WTC11 (cell line): ENCODE data around the gene SLC7A10. TPM values are rescaled to one million over a fixed set of nuclear protein-coding genes. Genes with fewer than 3 reads are reported as not detected.

Source experiments
- ATAC-seq: fragments of 200-7000 bp; cut with Tn5 transposase; 2 replicates; pipeline ENCODE4 v1.10.0; 2021; ENCODE audit warnings: mild to moderate bottlenecking, moderate library complexity
- CTCF ChIA-PET: fragments of 300-600 bp; sonication (Branson Sonifier 250); formaldehyde crosslinking; loops from one replicate; lab custom pipeline; 2021; ENCODE audit warnings: antibody characterized with exemption; lab: Charles Lee
- POLR2A ChIA-PET: fragments of 350-600 bp; sonication (Branson Sonifier 250); formaldehyde crosslinking; loops from one replicate; lab custom pipeline; 2021; ENCODE audit warnings: antibody characterized with exemption; lab: Charles Lee
- DNase-seq: peaks from one replicate; pipeline ENCODE4 v3.0.0; 2021; ENCODE audit warnings: low spot score
- H3K27ac Mint-ChIP-seq: 2 replicates; pipeline ENCODE4 v1.8.0; 2021; ENCODE audit warnings: mixed read lengths
- H3K27me3 Mint-ChIP-seq: 2 replicates; pipeline ENCODE4 v1.8.0; 2021; ENCODE audit warnings: low read depth, mild to moderate bottlenecking, moderate library complexity, mixed read lengths
- H3K36me3 Mint-ChIP-seq: 2 replicates; pipeline ENCODE4 v1.8.0; 2021; ENCODE audit warnings: mixed read lengths
- H3K4me1 Mint-ChIP-seq: 2 replicates; pipeline ENCODE4 v1.8.0; 2022; ENCODE audit warnings: mixed read lengths
- H3K4me3 Mint-ChIP-seq: 2 replicates; pipeline ENCODE4 v1.8.0; 2021; ENCODE audit warnings: mild to moderate bottlenecking, moderate library complexity, mixed read lengths
- H3K9me3 Mint-ChIP-seq: 2 replicates; pipeline ENCODE4 v1.8.0; 2021; ENCODE audit warnings: mixed read lengths
- GRHL2 ChIP-seq: fragments of 250-450 bp; sonication (Bioruptor Pico); IDR thresholded peaks from 2 replicates; pipeline ENCODE4 v1.8.0; 2022; ENCODE audit warnings: mild to moderate bottlenecking, moderate library complexity; ENCODE audit not compliant: insufficient replicate concordance, severe bottlenecking
- MYBL2 ChIP-seq: sonication (generic); formaldehyde crosslinking; IDR thresholded peaks from 2 replicates; pipeline ENCODE4 v1.8.1; 2023; ENCODE audit warnings: mild to moderate bottlenecking, moderate library complexity, missing genetic modification reagents
- NFYB ChIP-seq: sonication (generic); formaldehyde crosslinking; conservative IDR thresholded peaks from 2 replicates; pipeline ENCODE4 v1.8.0; 2022; ENCODE audit warnings: low read depth, missing genetic modification reagents
- NR2C2 ChIP-seq: sonication (generic); formaldehyde crosslinking; IDR thresholded peaks from 2 replicates; pipeline ENCODE4 v1.8.0; 2022; ENCODE audit warnings: mild to moderate bottlenecking, missing genetic modification reagents
- OVOL2 ChIP-seq: fragments of 250-450 bp; sonication (Bioruptor Pico); IDR thresholded peaks from 2 replicates; pipeline ENCODE4 v1.9.0; 2021; ENCODE audit warnings: mild to moderate bottlenecking, borderline replicate concordance
- RELA ChIP-seq: sonication (generic); formaldehyde crosslinking; IDR thresholded peaks from 2 replicates; pipeline ENCODE4 v1.8.1; 2022; ENCODE audit warnings: missing genetic modification reagents, mild to moderate bottlenecking, borderline replicate concordance
- SMAD4 ChIP-seq: sonication (generic); formaldehyde crosslinking; IDR thresholded peaks from 2 replicates; pipeline ENCODE4 v1.8.0; 2022; ENCODE audit warnings: mild to moderate bottlenecking, missing genetic modification reagents
- ZNF138 ChIP-seq: sonication (generic); formaldehyde crosslinking; conservative IDR thresholded peaks from 2 replicates; pipeline ENCODE4 v1.8.1; 2022; ENCODE audit warnings: mild to moderate bottlenecking, moderate library complexity, missing genetic modification reagents
- ZNF219 ChIP-seq: sonication (generic); formaldehyde crosslinking; IDR thresholded peaks from 2 replicates; pipeline ENCODE4 v1.8.0; 2023; ENCODE audit warnings: missing genetic modification reagents, mild to moderate bottlenecking, borderline replicate concordance
- ZNF396 ChIP-seq: fragments of 250-450 bp; sonication (Bioruptor Pico); IDR thresholded peaks from 2 replicates; pipeline ENCODE4 v1.8.0; 2021; ENCODE audit warnings: mild to moderate bottlenecking, moderate library complexity, borderline replicate concordance
- total RNA-seq: library from RNA; stranded (reverse); gene quantifications from 3 replicates; pipeline ENCODE4 v1.2.3, GENCODE V29; 2021
- TF ChIP-seq, protein P1 (sequence below): fragments of 250-450 bp; sonication (Bioruptor Pico); IDR thresholded peaks from 2 replicates; pipeline ENCODE4 v1.9.0; 2021; ENCODE audit warnings: moderate library complexity, mild to moderate bottlenecking, inconsistent platforms, borderline replicate concordance
- TF ChIP-seq, protein P2 (sequence below): sonication (generic); formaldehyde crosslinking; IDR thresholded peaks from 2 replicates; pipeline ENCODE4 v1.8.1; 2022; ENCODE audit warnings: low read depth, mild to moderate bottlenecking, moderate library complexity, missing genetic modification reagents, borderline replicate concordance
- TF ChIP-seq, protein P3 (sequence below): sonication (generic); formaldehyde crosslinking; IDR thresholded peaks from 2 replicates; pipeline ENCODE4 v1.8.0; 2023; ENCODE audit warnings: missing genetic modification reagents, mild to moderate bottlenecking, borderline replicate concordance
- TF ChIP-seq, protein P4 (sequence below): sonication (generic); formaldehyde crosslinking; IDR thresholded peaks from 2 replicates; pipeline ENCODE4 v1.8.1; 2022; ENCODE audit warnings: mild to moderate bottlenecking, moderate library complexity, missing genetic modification reagents
- TF ChIP-seq, protein P5 (sequence below): sonication (generic); formaldehyde crosslinking; IDR thresholded peaks from 2 replicates; pipeline ENCODE4 v1.8.1; 2023; ENCODE audit warnings: mild to moderate bottlenecking, missing genetic modification reagents, borderline replicate concordance
- TF ChIP-seq, protein P6 (sequence below): fragments of 250-450 bp; sonication (Bioruptor Pico); IDR thresholded peaks from 2 replicates; pipeline ENCODE4 v1.8.0; 2021; ENCODE audit warnings: mild to moderate bottlenecking

Gene SLC7A10
- total RNA-seq, 1 experiment from 2014 or later: 4.2 TPM

DNA sequence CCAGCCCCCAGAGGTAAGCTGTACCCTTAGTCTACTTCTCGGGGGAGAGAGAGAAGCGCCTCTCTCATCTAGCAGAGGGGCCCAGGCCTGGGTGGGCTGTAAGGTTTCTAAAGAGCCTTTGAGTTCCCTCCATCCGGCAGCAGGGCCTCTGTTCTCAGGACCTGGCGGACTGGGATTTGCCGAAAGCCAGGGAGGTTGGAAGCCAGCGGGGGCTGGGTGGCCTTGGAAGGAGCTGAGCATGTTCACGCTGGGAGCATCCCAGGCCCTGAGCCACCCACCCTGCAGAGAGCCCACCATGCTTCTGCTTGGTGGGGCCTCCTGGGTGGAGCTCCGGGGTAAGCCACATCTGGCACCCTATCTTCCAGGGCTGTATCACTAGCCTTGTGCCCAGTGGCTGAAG lies 7.8 kb downstream of the SLC7A10 start (continued):
- TF ChIP-seq, protein P1, sequence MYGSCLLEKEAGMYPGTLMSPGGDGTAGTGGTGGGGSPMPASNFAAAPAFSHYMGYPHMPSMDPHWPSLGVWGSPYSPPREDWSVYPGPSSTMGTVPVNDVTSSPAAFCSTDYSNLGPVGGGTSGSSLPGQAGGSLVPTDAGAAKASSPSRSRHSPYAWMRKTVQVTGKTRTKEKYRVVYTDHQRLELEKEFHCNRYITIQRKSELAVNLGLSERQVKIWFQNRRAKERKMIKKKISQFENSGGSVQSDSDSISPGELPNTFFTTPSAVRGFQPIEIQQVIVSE: no peak
- no peak for TF ChIP-seq ZNF219 (CRISPR knock-in tag)

DNA sequence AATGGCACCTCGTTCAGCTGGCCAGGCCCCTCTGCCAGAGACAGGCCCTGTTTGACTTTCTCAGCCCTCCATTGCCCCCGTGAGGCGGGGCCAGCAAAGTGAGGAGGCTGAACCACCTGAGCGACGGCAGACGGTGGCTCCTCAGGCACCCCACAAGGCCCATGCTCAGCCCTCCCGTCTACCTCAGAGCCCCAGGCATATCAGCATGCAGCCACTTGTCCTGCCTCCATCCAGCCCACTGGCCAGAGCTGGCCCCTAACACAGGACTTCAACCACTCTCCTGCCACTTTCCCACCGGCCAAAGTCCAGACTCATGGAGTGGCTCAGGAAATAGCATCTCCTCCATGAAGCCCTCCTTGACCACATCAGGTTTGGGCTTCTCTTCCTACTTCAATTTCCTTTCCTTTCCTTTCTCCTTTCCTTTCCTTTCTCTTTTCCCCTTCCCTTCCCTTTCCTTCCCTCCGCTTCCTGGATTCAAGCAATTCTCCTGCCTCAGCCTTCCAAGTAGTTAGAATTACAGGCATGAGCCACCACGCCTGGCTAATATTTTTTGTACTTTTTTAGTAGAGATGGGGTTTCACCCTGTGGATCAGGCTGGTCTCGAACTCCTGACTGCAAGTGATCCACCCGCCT lies 9.3 kb downstream of the SLC7A10 start:
- Mint-ChIP-seq H3K27ac (no peak overlapping the region), H3K27me3 (peaks cover 2% of the 10 kb centered on the region; the same call in 1 of the 2 replicates), H3K9me3 (no peaks in the 10 kb centered on the region), H3K4me1 (0 out of 2 replicates have a peak, but pooled peaks cover 6% of the 10 kb centered on the region), H3K36me3 (no peaks in the 10 kb centered on the region), H3K4me3 (no peak overlapping the region)
- DNase-seq (peak; percentile 53), ATAC-seq (peak; percentile 70)
- CTCF ChIA-PET: interaction anchor here (0.6 to 4.1 kb wide), 7 partner anchors 11 to 72 kb away, joined by 3 to 27 read pairs (median 5); partner anchors contain the start of gene SLC7A10
- TF ChIP-seq GRHL2 (CRISPR knock-in tag): no peak
- TF ChIP-seq, protein P2, sequence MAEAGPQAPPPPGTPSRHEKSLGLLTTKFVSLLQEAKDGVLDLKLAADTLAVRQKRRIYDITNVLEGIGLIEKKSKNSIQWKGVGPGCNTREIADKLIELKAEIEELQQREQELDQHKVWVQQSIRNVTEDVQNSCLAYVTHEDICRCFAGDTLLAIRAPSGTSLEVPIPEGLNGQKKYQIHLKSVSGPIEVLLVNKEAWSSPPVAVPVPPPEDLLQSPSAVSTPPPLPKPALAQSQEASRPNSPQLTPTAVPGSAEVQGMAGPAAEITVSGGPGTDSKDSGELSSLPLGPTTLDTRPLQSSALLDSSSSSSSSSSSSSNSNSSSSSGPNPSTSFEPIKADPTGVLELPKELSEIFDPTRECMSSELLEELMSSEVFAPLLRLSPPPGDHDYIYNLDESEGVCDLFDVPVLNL: no peak
- POLR2A ChIA-PET: no interaction called here

DNA sequence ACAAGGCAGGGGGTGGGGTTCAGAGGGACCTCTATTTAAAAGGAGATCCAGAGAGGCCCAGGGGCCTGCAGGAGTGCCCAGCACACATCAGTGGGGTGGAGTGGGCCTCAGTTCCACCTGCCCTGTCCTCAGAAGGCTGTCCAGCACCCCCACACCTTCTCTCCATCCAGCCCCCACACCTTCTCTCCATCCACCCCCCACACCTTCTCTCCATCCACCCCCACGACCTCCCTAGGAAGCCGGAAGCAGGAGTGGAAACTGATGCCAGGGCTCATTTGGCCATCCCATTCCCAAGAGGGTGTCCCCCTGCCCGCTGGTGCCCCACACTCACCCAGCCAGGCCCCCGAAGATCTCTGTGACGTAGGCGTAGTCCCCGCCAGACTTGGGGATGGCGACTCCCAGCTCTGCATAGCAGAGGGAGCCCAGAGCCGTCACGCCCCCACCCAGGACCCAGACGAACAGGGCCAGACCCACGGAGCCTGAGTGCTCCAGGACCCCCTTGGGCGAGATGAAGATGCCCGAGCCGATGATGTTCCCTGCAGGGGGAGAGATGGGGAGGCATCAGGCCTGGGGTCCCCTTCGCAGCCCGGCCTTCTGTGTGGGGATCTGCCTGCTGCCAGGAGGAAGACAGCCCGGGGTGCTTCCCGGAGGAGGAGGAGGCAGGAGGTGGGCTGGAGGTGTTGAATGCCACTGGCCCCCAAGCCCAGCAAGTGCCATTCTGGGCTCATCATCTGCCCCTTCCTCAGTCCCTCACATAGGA lies 10.0 kb downstream of the SLC7A10 start:
- DNase-seq: no peak
- 0 out of 2 replicates have a peak, but pooled peaks cover 6% of the 10 kb centered on the region for H3K4me1 Mint-ChIP-seq
- peaks cover 2% of the 10 kb centered on the region; the same call in 1 of the 2 replicates for H3K27me3 Mint-ChIP-seq
- H3K27ac Mint-ChIP-seq: no peak overlapping the region
- ATAC-seq: no peak
- no peaks in the 10 kb centered on the region for H3K36me3 Mint-ChIP-seq
- CTCF ChIA-PET: interaction anchor here (0.6 to 4.1 kb wide), 9 partner anchors 11 to 81 kb away, joined by 3 to 27 read pairs (median 5); partner anchors contain the start of gene SLC7A10
- no peak overlapping the region for H3K4me3 Mint-ChIP-seq
- POLR2A ChIA-PET: no interaction called here
- H3K9me3 Mint-ChIP-seq: no peaks in the 10 kb centered on the region
- TF ChIP-seq, protein P2: no peak
- TF ChIP-seq NFYB (no peak), ZNF138 (no peak), RELA (CRISPR knock-in tag) (no peak), ZNF396 (no peak), SMAD4 (CRISPR knock-in tag) (no peak), OVOL2 (CRISPR knock-in tag) (no peak), NR2C2 (no peak), MYBL2 (CRISPR knock-in tag) (no peak)
- TF ChIP-seq, protein P3, sequence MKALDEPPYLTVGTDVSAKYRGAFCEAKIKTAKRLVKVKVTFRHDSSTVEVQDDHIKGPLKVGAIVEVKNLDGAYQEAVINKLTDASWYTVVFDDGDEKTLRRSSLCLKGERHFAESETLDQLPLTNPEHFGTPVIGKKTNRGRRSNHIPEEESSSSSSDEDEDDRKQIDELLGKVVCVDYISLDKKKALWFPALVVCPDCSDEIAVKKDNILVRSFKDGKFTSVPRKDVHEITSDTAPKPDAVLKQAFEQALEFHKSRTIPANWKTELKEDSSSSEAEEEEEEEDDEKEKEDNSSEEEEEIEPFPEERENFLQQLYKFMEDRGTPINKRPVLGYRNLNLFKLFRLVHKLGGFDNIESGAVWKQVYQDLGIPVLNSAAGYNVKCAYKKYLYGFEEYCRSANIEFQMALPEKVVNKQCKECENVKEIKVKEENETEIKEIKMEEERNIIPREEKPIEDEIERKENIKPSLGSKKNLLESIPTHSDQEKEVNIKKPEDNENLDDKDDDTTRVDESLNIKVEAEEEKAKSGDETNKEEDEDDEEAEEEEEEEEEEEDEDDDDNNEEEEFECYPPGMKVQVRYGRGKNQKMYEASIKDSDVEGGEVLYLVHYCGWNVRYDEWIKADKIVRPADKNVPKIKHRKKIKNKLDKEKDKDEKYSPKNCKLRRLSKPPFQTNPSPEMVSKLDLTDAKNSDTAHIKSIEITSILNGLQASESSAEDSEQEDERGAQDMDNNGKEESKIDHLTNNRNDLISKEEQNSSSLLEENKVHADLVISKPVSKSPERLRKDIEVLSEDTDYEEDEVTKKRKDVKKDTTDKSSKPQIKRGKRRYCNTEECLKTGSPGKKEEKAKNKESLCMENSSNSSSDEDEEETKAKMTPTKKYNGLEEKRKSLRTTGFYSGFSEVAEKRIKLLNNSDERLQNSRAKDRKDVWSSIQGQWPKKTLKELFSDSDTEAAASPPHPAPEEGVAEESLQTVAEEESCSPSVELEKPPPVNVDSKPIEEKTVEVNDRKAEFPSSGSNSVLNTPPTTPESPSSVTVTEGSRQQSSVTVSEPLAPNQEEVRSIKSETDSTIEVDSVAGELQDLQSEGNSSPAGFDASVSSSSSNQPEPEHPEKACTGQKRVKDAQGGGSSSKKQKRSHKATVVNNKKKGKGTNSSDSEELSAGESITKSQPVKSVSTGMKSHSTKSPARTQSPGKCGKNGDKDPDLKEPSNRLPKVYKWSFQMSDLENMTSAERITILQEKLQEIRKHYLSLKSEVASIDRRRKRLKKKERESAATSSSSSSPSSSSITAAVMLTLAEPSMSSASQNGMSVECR (CRISPR knock-in tag): no peak
- TF ChIP-seq, protein P4, sequence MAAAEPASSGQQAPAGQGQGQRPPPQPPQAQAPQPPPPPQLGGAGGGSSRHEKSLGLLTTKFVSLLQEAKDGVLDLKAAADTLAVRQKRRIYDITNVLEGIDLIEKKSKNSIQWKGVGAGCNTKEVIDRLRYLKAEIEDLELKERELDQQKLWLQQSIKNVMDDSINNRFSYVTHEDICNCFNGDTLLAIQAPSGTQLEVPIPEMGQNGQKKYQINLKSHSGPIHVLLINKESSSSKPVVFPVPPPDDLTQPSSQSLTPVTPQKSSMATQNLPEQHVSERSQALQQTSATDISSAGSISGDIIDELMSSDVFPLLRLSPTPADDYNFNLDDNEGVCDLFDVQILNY (CRISPR knock-in tag): no peak
- TF ChIP-seq, protein P5, sequence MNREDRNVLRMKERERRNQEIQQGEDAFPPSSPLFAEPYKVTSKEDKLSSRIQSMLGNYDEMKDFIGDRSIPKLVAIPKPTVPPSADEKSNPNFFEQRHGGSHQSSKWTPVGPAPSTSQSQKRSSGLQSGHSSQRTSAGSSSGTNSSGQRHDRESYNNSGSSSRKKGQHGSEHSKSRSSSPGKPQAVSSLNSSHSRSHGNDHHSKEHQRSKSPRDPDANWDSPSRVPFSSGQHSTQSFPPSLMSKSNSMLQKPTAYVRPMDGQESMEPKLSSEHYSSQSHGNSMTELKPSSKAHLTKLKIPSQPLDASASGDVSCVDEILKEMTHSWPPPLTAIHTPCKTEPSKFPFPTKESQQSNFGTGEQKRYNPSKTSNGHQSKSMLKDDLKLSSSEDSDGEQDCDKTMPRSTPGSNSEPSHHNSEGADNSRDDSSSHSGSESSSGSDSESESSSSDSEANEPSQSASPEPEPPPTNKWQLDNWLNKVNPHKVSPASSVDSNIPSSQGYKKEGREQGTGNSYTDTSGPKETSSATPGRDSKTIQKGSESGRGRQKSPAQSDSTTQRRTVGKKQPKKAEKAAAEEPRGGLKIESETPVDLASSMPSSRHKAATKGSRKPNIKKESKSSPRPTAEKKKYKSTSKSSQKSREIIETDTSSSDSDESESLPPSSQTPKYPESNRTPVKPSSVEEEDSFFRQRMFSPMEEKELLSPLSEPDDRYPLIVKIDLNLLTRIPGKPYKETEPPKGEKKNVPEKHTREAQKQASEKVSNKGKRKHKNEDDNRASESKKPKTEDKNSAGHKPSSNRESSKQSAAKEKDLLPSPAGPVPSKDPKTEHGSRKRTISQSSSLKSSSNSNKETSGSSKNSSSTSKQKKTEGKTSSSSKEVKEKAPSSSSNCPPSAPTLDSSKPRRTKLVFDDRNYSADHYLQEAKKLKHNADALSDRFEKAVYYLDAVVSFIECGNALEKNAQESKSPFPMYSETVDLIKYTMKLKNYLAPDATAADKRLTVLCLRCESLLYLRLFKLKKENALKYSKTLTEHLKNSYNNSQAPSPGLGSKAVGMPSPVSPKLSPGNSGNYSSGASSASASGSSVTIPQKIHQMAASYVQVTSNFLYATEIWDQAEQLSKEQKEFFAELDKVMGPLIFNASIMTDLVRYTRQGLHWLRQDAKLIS: no peak
- TF ChIP-seq, protein P6, sequence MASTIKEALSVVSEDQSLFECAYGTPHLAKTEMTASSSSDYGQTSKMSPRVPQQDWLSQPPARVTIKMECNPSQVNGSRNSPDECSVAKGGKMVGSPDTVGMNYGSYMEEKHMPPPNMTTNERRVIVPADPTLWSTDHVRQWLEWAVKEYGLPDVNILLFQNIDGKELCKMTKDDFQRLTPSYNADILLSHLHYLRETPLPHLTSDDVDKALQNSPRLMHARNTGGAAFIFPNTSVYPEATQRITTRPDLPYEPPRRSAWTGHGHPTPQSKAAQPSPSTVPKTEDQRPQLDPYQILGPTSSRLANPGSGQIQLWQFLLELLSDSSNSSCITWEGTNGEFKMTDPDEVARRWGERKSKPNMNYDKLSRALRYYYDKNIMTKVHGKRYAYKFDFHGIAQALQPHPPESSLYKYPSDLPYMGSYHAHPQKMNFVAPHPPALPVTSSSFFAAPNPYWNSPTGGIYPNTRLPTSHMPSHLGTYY (CRISPR knock-in tag): no peak
